Stimulated activated CD4-positive, alpha-beta T cell treated with anti-CD3 and anti-CD28 coated beads, Interleukin-1b, Interleukin-23, amount 100 ng/mL, for 4 hours (primary cell): Measurements from ENCODE around the gene ALG12.

Source experiments
- DNase-seq, 2 donors: peaks; one replicate each; pipeline ENCODE4 v3.0.0-alpha.2; 2020; ENCODE audit warnings: low read depth in 2 of 2

The ALG12 gene

DNA sequence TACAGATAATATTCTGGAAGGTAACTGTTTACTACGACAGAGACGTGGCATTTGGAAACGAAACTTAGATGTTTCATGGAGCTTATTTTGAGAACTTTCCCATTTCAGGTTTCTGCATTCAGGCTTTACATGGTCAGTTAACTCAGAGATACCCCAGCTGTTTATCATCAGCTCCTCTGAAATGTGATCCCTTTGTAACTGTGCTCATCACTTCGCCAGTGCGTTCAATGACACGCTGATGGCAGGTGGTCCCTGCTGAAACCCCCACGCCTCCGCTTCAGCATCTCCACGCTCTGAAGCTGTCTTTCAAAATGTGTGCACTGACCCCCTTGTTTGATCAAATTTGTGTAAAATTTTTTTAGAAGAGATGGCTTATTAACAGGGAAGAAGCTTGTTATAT is 30.5 kb downstream of the ALG12 start:
- no peak for DNase-seq

- no peak for DNase-seq
Observed at GRCh38 chr22:49887064-49887451, 31.2 kb downstream of the ALG12 start.

DNA sequence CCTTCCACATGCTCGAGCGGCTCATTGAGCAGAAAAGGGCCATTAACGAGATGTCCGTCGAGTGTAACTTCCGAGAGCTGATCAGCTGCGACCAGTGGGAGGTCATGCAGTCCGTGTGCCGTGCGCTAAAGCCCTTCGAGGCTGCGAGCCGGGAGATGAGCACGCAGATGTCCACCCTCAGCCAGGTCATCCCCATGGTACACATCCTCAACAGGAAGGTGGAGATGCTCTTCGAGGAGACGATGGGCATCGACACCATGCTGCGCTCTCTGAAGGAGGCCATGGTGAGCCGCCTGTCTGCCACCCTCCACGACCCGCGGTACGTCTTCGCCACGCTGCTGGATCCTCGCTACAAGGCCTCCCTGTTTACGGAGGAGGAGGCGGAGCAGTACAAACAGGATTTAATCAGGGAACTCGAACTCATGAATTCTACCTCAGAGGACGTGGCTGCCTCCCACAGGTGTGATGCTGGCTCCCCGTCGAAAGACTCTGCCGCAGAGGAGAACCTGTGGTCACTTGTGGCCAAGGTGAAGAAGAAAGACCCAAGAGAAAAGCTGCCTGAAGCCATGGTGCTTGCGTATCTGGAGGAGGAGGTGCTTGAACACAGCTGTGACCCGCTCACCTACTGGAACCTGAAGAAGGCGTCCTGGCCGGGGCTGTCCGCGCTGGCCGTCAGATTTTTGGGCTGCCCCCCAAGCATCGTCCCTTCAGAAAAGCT is 31.7 kb downstream of the ALG12 start:
- DNase-seq = no peak

GRCh38 chr22:49885881-49886280 is 32.4 kb downstream of the ALG12 start:
- DNase-seq = no peak

DNA sequence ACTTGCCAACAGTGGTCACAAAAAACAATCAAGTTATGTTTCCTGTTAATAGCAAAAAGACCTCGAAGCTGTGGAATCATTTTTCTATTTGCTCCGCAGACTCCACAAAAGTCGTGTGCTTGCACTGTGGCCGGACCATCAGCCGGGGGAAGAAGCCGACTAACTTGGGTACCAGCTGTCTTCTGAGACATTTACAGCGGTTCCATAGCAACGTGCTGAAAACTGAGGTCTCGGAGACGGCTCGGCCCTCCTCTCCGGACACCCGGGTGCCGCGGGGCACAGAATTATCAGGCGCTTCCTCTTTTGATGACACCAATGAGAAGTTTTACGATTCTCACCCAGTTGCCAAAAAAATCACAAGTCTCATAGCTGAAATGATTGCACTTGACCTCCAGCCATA is 33.0 kb downstream of the ALG12 start:
- no peak for DNase-seq

DNA sequence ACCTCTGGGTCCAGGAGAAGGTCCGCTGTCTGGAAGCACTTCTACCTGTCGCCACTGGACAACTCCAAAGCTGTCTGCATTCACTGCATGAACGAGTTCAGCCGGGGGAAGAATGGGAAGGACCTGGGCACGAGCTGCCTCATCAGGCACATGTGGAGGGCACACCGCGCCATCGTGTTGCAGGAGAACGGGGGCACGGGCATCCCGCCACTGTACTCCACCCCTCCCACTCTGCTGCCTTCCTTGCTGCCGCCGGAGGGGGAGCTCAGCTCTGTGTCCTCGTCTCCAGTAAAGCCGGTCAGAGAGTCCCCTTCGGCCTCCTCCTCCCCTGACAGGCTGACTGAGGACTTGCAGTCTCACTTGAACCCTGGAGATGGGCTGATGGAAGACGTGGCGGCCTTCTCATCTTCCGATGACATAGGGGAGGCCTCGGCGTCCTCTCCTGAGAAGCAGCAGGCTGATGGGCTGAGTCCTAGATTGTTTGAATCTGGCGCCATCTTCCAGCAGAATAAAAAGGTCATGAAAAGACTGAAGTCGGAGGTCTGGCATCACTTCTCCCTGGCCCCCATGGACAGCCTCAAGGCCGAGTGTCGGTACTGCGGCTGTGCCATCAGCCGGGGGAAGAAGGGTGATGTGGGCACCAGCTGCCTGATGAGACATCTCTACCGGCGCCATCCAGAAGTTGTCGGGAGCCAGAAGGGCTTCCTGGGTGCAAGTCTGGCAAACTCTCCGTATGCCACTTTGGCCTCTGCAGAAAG is 33.6 kb downstream of the ALG12 start:
- DNase-seq = no peak

DNA sequence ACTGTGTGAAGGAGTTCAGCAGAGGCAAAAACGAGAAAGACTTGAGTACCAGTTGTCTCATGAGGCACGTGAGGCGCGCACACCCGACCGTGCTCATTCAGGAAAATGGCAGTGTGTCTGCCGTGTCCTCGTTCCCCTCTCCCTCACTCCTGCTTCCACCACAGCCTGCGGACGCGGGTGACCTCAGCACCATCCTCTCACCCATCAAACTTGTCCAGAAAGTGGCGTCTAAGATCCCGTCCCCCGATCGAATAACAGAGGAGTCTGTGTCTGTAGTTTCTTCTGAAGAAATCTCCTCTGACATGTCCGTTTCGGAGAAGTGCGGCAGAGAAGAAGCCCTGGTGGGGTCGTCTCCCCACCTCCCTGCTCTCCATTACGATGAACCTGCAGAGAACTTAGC is 34.2 kb downstream of the ALG12 start:
- no peak for DNase-seq

GRCh38 chr22:49883294-49883640 is 35.0 kb downstream of the ALG12 start:
- no peak for DNase-seq

GRCh38 chr22:49882519-49883293 is 35.5 kb downstream of the ALG12 start:
- no peak for DNase-seq

DNA sequence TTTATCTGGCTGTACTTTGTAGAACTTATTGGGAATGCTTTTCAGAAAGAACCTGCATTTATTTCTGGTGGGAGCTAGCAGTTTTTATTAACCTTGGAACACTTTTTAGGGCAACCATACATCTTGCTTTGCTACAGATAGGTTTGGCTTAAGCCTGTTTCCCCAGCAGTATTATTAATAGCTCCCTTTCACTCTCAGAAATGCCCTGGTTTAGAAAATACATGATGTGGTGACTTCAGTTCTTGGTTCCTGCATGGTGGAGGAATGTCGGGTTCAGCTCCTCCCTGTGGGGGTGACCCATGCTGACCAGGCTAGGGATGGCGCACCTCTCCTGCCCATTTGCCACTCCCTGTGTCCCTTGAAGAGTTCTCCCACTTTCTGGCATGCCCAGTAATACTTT is 36.4 kb downstream of the ALG12 start:
- no peak for DNase-seq

DNA sequence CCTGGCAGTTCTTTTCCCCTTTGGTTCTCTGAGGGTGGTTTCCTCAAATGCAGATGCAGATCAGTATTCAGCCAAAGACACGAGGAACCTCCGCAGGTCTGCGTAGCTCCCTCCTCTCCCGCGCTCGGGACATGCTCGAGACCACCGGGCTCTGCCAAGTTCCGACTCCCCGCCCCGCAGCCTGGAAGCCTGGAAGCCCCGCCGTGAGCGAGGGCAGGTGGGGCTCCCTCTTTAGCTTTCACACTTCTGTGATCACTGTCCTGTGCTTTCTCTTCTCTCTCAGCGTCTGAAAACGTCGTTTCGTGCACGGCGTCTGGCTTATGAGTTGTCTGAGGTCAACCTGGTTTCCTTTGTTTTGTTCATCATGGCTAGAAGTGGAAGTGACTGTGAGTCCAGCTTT is 38.0 kb downstream of the ALG12 start:
- no peak for DNase-seq

DNA sequence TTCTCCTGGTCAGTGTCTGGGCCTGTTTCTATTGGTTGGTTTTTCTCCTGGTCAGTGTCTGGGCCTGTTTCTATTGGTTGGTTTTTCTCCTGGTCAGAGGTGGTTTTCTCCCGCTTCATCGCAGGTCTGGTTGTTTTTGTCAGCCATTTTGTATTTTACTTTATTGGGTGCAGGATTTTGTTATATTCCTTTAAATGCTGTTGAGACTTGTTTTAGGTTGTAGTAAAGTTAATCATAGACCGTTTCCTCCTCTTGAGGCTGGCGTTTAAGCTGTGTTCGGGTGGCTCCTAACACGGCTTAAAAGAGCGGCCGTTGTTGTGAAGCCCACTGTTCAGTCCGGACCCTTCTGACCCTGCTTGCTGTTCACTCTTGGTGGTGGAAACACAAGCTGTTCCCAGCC is 38.4 kb downstream of the ALG12 start:
- DNase-seq = no peak

GRCh38 chr22:49878206-49878605 is 40.0 kb downstream of the ALG12 start:
- DNase-seq = no peak

DNA sequence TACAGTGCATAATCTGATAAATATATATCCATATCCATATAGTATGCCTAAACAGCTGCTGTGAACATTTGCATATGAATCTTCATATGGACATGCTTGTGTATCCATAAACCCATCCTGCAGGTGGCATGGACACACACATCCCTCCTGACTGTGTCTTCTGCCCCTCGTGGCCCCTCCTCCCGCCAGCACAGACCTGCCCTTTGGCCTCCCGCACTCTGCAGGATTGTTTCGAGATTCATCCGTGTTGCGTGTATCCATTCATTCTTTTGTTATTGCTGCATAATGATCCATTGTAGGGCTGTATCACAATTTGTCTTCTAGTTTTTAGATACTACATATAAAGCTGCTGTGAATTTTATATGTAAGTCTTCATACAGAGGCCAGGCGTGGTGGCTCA is 40.6 kb downstream of the ALG12 start:
- DNase-seq = no peak

- no peak for DNase-seq
Observed at GRCh38 chr22:49873228-49873940, 44.9 kb downstream of the ALG12 start.

DNA sequence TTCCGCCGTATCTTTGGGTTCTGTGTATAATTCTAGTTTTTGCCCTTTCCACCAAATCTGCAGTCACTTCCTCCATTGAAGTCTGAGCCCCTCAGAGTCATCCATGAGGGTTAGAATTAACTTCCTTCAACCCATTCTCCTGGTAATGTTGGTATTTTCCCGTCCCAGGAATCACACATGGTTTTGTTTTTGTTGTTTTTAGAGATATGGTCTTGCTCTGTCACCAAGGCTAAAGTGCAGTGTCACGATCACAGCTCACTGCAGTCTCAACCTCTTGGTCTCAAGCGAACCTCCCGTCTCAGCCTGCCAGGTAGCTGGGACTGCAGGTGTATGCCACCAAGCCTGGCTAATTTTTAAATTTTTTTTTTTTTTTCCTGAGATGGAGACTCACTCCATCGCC is 45.9 kb downstream of the ALG12 start:
- no peak for DNase-seq

GRCh38 chr22:49871482-49871881 is 46.8 kb downstream of the ALG12 start:
- no peak for DNase-seq

GRCh38 chr22:49869845-49870712 is 48.2 kb downstream of the ALG12 start:
- DNase-seq = no peak

DNA sequence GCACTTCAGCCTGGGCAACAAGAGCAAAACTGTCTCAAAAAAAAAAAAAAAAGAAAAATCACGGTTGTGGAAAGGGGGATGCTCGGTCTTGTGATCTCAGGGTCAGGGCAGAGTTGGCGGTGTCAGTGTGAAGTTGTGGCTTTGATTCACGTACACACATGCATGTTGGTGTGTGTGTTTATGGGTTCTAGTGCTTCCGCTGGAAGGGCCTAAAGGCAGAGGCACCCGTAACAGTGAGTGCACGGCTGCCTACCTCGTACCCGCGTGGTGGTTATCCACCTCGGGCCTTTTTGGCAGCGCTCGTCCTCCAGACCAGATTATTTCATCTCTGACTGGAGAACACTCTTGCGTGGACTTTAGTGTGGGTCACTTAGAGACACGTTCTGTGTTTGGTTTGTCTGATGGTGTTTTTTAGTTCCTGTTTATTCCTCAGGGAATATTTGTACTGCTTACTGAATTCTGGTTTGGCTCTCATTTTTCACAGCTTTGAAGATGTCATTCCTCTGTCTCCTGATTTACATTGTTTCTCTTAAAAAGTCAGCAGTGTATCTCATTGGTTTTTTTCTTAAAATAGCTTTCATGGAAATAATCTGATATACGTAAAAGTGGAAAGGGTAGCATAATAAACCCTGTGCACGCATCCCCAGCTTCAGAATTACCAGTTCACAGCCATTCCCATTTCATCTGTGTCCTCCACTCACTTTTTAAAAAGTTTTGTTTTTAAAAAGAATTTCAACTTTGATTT is 49.0 kb downstream of the ALG12 start:
- DNase-seq = no peak
